Islet precursor cell (in vitro differentiated cells): ENCODE data around the gene KAZN.

ENCODE experiments used
- DNase-seq: peaks from one replicate; pipeline ENCODE4 v3.0.0-alpha.2; 2018

Gene KAZN

DNA sequence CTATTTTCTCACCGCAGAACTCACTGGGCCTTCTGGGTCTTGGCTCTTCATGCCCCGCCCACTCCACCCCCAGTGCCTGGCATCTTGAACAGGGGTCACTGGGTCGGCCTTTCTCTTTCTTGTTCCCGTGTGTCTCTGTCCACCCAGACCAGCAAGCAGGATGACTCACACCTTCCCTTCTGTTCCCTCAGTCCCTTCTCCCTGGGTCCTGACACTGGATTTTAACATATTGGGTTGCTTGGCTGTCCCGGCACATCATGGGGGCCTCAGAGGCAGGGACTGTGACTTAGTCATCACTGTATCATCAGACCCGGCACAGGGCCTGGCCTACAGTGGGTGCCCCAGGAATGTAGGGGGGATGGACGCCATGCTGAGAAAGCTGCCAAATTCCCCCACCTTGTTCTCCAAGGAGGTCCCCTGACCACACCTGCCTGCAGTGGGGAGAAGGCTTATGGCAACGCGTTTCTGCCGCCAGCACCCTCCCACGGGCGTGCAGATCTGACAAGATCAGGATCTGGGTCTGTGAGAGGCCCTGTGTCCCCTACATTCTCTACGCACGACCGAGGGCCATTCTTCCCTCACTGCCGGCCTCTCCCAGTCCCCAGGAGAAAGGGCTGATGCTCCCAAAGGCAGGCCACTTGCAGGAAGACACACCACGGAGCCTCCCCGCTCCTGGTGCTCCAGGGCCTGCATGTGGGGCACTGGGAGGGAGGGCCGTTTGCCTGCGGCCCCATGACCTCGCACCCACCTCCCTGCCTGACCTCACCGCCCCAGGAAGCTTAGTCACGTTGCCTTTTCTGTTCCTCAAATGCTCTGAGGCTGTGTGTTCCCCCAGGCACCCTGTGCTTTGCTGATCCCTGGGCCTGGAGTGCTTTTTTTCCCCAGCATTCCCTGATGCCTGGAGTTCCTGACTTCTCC is 397.9 kb downstream of the KAZN start:
- DNase-seq = peak; percentile 95

DNA sequence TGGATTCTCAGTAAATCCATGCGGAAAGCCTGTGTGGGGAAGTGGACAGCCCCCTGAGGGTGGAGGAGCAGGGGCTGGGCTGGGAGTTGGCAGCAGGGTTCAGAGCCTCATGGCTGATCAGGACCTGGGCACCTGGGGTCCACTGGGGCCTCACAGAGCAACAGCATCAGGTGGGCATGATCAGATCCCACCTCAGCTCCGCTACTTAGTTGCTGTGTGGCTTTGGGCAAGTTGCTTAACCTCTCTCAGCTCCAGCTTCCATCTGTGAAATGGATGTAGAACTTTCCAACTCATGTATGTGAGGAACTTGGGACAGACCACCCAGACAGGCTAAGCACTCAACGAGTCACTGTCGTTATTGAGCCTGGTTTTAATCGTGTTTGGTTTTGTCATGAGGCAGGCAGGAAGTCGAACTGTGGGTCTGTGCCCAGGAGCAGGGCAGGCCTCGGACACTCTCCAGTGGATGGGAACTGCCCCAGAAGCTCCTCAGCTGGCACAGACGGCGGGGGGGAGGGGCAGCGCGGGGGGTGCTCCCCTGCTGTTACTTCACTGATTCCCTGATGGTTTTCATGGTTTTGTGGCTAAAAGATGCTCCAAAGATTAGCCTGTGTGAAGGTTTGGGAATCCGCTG is 399.3 kb downstream of the KAZN start:
- DNase-seq = peak; percentile 75

DNA sequence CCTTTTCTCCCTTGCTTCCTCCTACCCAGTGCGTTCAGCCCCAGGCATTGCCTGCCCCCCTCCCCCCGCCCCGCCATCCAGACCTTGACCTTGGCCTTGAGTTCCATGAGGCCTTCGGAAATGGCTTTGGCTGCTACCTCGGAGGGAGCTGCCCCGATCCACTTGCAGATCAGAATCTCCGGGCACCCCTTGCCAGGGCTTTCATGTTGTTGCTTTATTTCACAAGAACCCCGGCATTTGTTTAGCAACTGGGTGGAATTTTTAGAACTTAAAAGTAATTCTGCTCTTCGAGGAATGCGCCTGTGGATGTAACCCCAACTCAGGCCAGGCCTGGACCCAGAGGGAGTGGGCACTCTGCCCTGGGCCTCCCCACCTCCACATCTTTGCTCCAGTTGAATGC is 401.0 kb downstream of the KAZN start:
- DNase-seq = no peak

DNA sequence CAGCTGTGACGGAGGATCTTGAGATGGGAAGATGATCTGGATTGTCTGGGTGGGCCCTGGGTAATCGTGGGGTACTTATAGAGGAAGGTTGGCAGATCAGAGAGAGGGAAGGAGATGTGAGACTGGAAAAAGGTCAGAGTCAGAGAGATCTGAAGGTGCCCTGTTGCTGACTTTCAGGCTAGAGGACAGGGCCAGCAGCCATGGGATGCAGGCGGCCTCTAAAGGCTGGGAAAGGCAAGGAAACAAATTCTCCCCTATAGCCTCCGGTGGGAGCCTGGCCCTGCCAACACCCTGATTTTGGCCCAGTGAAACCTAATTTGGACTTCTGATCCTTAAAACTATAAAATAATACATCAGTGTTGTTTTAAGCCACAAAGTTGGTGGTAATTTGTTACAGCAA is 401.5 kb downstream of the KAZN start:
- no peak for DNase-seq

DNA sequence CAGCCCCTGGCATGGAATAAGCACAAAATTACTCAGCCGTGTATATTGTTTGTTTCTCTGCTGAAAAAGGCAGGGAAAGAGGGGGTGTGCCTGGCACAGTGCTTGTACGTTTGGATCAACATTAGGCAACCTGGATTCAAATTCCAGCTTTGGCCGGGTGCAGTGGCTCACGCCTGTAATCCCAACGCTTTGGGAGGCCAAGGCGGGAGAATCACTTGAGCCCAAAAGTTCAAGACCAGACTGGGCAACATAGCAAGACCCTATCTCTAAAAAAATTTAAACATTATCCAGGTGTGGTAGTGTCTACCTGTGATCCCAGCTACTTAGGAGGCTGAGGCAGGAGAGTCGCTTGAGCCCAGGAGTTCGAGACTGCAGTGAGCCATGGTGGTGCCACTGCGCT is 402.2 kb downstream of the KAZN start:
- no peak for DNase-seq

DNA sequence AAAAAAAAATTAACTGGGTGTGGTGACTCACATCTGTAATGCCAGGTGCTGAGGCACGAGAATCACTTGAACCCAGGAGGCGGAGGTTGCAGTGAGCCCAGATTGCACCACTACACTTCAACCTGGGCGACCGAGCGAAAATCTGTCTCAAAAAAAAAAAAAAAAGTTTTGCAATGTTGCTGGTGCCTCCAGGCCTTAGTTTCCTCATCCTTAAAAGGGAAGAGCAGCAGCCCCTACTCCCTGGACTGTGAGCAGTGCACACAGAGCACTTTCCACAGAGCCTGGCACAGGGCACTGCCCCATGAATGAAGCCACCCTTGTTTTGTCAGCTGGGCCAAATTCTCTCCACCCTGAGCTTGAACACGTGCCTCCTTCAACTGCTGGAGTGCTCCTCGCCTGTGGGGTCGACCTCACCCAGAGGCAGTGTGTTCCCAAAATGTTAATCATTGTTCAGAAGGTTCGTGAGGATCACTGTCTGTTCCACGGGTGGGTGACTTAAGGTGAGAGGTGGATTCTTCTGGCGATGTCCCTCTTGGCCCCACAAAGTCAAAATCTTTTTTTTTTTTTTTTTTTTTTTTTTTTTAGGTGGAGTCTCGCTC is 402.9 kb downstream of the KAZN start:
- DNase-seq = no peak

DNA sequence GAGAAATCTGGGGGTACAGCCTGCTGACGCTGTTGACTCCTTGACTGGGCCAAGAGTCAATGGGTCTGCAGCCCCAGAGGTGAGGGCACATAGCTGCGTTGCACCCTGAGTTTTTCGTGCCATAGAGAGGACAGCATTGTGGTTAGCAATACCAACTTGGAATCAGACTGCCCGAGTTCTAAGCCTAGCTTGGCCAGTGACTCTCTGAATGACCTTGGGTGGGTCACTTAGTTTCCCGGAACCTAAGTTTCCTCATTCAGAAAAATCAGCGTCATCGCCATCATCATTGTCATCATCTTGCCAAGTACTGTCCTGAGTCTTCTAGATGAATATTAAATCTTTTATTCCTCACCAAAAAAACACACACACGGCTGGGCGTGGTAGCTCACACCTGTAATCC is 403.8 kb downstream of the KAZN start:
- DNase-seq = no peak

DNA sequence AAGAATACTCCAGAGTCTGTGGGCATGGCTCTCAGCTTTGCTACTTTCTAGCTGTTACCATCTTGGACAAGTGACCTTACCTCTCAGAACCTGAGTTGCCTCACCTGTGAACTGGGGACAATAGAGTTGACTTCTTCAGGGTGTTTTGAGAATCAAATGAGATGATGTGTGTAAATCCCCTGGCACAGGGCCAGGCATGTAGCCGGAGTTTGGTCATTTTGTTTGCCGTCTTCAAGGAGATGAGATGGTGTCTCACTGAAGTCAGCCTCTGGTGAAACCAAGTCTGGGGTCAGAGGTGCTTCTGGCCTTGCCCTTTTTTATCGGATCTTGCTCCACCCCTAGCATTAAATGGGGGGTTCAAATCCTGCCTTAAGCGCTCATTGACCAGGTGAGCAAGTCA is 405.9 kb downstream of the KAZN start:
- no peak for DNase-seq

DNA sequence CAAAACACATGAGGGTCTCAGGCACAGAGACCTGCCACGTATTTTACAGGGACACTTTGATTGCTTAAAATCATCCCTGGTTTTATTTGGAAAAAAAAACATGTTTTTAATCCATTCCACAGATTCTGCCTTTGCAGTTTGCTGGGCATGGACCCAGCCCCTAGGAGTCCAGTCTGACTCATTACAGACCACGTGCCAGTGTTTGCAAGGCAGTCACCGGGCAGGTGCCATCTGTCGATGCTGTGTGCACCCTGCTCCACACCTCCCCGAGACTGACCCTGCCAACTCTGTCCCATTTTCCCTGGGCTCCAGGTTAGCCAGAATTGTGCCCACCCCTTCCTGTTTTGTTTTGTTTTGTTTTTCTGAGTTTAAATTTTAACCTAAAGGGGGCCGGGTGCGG is 406.6 kb downstream of the KAZN start:
- no peak for DNase-seq

DNA sequence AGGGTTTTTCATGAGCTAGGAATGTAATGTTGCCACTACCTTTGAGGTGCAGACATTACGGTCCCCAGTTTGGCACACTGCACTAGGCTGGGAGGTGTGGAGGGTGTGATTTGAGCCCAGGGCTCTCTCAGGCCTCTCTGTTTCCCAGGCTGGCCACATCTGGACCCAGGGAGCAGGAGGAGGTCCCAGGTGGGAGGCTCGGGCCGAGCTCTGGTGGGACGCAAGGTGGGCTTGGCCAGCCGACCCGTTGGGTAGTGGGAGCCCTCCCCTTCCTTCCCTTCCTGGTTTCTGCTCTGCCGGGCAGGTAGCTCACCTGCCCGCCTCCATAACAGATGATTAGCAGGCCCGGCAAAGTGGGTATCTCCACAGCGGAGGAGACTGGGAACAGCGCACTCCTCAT is 408.9 kb downstream of the KAZN start:
- DNase-seq = no peak

DNA sequence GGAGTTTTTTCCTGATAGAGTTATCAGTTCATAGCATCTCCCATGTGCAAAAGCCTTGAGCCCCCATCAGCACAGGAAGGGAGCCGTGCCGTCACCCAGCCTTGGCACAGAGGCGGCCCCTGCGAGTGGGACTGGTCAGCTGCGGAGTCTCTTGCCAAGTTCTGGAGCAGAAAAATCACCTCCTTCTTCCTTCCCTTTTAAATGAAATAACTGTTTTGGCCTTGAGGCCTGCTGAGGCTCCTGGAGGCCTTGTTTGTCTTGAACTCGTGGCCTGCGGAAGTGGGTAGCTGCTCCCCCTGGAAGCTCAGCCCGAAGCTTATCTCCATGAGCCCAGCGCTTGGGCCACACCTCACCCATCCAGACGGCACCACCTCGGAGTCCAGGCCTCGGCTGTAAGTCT is 409.4 kb downstream of the KAZN start:
- DNase-seq = no peak

DNA sequence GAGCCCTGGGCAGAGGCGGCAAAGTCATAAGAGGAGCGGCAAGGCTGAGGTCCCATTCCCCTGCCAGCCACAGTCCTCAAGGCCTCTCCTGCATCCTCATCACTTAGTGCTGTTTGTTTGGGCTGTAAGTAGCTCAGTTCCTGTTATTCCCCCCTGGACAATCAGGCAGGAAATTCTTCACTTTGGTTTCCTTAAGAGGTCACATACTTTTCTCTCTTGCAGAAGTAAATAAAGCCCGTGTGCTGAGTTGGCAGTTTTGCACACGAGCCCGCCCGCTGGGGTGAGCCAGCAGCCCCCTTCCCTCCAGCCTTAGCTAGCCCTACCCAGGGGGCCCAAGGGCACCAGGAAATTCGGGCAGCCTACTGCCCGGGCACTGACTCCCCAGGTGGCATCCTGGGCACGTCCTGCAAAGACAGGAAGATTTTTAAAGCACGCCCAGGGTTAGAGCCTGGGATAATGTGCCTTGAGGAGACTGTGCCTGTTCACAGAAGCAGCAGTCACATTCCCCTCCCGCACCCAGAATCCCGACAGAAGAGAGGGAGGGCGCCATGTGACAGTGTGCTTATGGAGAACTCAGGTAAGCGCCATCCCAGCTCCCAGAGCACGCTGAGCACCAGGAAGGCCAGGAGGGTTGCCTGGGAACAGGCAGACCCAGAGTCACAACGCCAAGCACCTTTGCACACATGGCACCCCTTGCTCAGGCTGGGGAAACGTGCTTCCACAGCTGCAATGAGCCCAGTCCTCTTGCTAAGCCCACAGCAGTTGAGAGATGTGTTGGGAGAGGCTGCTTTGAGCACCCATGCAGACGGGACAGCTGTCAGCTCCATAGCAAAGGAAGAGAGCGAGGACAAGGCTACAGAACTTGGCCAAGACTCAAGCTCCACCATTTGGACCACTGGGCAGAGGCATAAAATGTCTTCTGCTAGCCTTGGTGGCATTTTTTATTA is 410.6 kb downstream of the KAZN start:
- no peak for DNase-seq

DNA sequence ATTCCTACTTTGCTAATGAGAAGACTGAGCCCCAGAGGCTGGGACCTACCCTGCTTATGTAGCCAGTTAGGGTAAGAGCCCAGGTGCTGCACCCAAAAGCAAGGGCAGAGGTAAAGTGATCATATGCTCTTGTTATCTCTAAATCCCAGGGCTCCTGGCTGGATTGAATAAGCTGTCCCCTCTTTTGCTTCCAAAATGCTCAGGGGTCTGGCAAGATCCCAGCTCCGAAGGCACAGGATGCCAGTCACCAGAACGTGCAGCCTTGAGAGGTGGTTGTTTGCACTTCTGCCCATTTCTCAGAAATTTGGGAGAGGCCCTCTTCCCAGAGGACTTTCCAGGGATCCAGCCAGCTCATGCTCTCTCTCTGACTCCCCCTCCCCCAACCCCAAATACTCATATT is 412.7 kb downstream of the KAZN start:
- no peak for DNase-seq

DNA sequence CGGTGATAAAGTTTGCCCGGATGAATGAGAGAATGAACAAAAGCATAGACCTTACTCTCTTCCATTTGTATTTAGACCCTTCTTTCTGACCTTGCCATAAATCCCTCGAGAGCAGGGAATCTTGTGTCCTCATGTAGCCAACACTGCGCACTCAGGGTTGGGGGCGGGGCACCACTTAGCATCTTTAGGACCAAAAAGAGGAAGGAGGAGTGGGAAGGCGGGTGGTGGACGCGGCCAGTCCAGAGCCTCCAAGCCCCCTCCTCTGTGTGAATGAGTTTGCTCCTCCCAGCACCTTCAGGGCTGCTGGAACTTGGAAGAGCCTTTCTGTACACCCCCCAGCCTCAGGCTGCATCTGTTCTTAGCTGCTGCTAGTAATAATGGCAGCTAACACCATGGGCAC is 413.2 kb downstream of the KAZN start:
- no peak for DNase-seq

DNA sequence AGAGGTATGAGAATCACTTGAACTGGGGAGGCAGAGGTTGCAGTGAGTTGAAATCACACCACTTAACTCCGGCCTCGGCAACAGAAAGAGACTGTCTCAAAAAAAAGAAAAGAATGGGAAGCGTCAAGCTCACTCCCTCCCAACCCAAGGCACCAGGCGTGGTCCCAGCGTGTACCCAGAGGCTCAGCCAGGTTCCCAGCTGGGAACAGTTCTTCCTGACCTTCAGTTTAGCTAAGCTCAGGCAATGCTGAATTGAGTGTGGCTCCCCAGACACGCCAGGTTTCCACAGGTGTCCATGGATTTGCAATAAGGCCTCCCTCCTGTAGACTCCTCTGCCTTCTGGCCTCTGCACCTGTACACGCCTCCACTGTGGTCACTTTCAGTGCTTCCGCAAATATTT is 414.3 kb downstream of the KAZN start:
- DNase-seq = no peak

DNA sequence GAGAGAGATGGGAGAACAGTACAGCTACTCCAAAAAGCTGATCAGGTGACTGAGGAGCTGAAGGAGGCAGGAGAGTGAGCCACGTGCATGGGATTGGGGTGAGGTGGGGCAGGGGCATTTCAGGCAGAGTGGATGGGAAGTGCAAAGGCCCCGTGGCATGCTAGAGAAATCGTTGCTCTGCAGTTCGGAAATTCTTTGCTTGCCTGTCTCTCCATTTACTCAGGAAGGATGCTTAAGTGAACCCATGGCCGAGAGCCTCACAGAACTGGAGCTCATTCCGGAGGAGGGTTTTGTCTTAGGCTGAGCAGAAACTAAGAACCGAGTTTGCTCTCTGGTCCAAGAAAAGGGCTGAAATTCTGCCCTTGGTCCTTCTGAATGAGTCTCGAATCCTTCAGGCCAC is 415.3 kb downstream of the KAZN start:
- no peak for DNase-seq

DNA sequence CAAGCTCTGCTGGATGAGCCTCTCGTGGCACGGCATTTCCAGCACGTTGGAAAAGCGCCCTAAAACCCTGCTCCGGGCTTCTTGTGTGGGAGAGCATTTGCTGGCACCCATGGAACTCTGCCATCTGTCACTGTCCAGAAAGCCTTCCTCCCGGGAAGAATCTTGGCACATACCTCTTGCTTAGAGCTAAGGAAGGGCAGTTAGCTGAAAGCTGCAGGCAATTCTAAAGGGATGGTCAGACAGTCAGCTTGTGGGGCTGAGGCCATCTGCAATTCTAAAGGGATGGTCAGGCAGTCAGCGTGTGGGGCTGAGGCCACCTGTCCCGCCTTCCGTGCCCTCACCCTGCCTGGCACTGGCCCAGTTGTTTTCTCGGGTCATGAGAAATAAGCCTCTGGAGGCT is 416.0 kb downstream of the KAZN start:
- no peak for DNase-seq

DNA sequence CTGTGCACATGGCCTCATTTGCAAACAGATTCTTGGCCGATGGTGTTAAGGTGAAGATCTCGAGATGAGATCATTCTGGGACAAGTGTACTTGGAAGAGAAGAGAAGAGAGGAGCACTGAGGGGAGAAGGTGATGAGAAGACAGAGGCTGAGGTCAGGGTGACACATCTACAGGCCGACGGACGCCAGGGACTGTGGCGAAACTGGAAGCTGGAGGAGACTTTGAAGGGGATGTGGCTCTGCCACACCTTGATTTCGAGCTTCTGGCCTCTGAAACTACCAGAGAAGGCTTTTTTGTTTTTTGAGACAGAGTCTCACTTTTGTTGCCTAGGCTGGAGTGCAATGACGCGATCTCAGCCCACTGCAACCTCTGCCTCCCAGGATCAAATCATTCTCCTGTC is 417.5 kb downstream of the KAZN start:
- DNase-seq = no peak

DNA sequence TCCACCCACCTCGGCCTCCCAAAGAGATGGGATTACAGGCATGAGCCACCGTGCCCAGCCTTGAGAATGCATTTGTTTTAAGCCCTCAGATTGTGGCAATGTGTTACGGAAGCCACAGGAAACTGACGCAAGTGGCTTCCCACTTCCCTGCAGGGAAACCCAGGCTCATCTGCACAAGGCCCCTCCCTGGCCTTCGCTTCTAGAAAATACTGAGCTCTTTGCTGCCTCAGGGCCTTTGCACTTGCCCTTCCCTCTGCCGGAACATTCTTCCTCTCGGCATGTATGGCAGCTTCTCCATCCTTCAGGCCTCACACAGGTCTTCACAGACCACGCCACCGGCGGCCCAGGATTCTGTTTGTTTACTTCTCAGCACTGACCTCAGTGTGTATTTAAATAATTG is 418.0 kb downstream of the KAZN start:
- DNase-seq = no peak

DNA sequence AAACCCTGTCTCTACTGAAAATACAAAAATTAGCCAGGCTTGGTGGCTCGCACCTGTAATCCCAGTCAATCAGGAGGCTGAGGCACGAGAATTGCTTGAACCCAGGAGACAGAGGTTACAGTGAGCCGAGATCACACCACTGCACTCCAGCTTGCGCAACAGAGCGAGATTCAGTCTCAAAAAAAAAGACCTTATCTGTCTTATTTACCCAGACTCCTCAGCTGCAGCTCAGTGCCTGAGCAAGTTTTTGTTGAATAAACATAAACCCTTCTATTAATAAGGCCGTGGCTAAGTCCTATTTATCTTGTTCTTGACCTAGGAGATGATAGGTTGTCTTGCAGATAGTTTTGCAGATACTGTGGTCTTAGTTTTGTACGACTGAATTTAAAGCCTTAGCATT is 418.6 kb downstream of the KAZN start:
- no peak for DNase-seq

DNA sequence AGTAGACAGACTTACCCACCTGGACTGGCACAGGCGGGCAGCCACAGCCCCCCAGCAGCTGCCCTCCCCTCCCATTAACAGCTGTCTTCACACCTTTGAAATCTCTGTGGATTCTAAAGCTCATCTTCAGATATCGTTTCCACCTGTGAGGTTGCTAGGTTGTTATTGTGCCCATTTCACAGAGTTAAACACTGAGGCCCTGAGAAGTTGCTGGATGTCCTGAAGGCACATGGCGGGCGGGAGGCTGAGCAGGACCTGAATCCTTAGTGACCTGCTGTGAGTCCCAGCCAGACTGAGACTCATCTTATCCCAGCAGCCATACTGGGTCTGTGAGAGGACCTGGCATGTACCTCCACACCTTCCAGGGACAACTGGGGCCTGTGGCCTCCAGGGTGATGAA is 420.3 kb downstream of the KAZN start:
- DNase-seq = no peak

DNA sequence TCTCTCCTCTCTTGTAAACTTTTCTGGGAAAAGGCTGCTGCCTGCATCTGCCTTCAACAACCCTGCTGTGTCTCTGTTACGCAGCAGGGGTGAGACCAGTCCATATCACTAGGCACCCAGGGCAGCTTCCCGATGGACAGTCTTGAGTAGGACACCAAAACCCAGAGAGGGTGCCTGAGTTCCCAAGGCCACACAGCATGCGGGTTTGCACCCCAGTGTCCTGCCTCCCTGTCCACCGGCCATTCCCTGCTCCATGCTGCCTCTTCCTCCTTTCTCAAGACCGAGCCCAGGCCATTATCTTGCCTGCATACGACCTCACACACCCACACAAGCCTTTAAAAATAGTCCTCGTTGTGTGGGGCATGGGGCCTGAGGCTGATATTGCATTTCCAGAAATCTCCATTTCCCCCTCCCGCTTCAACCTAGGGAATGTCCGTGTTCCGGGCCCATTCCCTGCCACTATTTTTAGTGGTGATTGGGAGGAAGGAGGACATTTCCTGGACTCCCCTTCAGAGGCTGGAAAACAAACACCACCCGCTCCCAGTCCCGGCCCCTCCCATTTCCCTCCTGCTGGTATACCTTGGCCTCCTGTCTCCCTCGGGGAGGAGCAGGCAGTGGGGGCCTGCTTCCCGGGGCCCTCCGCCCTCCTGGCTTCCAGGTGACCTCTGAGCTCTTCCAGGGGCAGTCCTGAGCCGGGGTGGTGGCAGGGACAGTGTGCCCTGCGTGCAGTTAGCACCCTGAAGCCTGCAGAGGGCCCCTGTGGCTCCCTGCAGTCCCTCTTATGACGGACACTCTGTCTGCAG is 422.7 kb downstream of the KAZN start:
- no peak for DNase-seq
